AG04449 (cell line): ENCODE measurements around the gene TJP1.
"Not testable (repeated sequence)": the region's sequence is repeated elsewhere in the genome, so short reads cannot be mapped to it uniquely, and the experiment has no call there.

ENCODE experiments used
- CTCF ChIA-PET: fragments of 350-600 bp; formaldehyde crosslinking; extraction: SDS; loops from one replicate; lab custom pipeline; 2021; ENCODE audit warnings: antibody characterized with exemption; lab: Yijun Ruan, JAX
- POLR2A ChIA-PET: fragments of 400-600, 350-600 bp; formaldehyde crosslinking; extraction: SDS; loops from one replicate; lab custom pipeline; 2020; ENCODE audit warnings: antibody characterized with exemption, inconsistent platforms; lab: Yijun Ruan, JAX
- DNase-seq: peaks from one replicate; pipeline ENCODE4 v3.0.0-alpha.2; 2010; ENCODE audit warnings: low read depth, low spot score
- H3K4me3 ChIP-seq: 2 replicates; pipeline ENCODE4 v1.5.1; 2011; ENCODE audit warnings: low read depth, mild to moderate bottlenecking, control low read depth, low read length
- CTCF ChIP-seq: IDR thresholded peaks from one replicate; pipeline ENCODE4 v1.5.1; 2011; ENCODE audit warnings: mild to moderate bottlenecking, moderate library complexity, low read length, control low read depth, inconsistent platforms; ENCODE audit not compliant: insufficient read depth; ENCODE audit errors: missing control alignments

The TJP1 gene

GRCh38 chr15:29701151-29701550 lies 121.1 kb downstream of the TJP1 start:
- no peak overlapping the region for H3K4me3 ChIP-seq
- no peak for DNase-seq
- ChIA-PET CTCF (no interaction called here), POLR2A (no interaction called here)
- no peak for TF ChIP-seq CTCF

- H3K4me3 ChIP-seq, result no peak overlapping the region
- POLR2A ChIA-PET, result no interaction called here
- no peak for DNase-seq
- CTCF ChIA-PET, result no interaction called here
- no peak for TF ChIP-seq CTCF
These were observed 122.0 kb downstream of the TJP1 start for GRCh38 chr15:29700296-29700695.

- POLR2A ChIA-PET, result no interaction called here
- CTCF ChIA-PET, result no interaction called here
- no peak for DNase-seq
- TF ChIP-seq CTCF, result no peak
- no peak overlapping the region for H3K4me3 ChIP-seq
These were observed 122.5 kb downstream of the TJP1 start for GRCh38 chr15:29699791-29700190.

GRCh38 chr15:29698030-29698701 lies 124.1 kb downstream of the TJP1 start:
- H3K4me3 ChIP-seq, result no peak overlapping the region
- DNase-seq, result peak; percentile 26
- ChIA-PET CTCF (interaction anchor here (1.1 kb wide), 1 partner anchor 15 kb away, joined by 3 read pairs; no protein-coding TSS in a partner anchor), POLR2A (no interaction called here)
- no peak for TF ChIP-seq CTCF

- no peak for DNase-seq
- ChIA-PET CTCF (no interaction called here), POLR2A (no interaction called here)
- no peak overlapping the region for H3K4me3 ChIP-seq
- TF ChIP-seq CTCF, result no peak
These were observed 125.1 kb downstream of the TJP1 start for GRCh38 chr15:29696950-29697738.

- POLR2A ChIA-PET, CTCF ChIA-PET: not testable (repeated sequence)
These were observed 125.8 kb downstream of the TJP1 start for GRCh38 chr15:29696506-29696905.

More at GRCh38 chr15:29696506-29696905, 125.8 kb downstream of the TJP1 start:
- H3K4me3 ChIP-seq, DNase-seq: not testable (repeated sequence)
